GM08714 (cell line): ENCODE data around the gene DBNL.

Source experiments
- H3K4me3 ChIP-seq: fragments of 200-500 bp; sonication (Bioruptor generic); 2 replicates; pipeline ENCODE4 v1.5.1; 2014; ENCODE audit warnings: mild to moderate bottlenecking, low read length, inconsistent platforms
- ZNF274 ChIP-seq: IDR thresholded peaks from 2 replicates; pipeline ENCODE4 v1.6.1; 2012; ENCODE audit warnings: mild to moderate bottlenecking, low read depth, low read length

The DBNL gene

DNA sequence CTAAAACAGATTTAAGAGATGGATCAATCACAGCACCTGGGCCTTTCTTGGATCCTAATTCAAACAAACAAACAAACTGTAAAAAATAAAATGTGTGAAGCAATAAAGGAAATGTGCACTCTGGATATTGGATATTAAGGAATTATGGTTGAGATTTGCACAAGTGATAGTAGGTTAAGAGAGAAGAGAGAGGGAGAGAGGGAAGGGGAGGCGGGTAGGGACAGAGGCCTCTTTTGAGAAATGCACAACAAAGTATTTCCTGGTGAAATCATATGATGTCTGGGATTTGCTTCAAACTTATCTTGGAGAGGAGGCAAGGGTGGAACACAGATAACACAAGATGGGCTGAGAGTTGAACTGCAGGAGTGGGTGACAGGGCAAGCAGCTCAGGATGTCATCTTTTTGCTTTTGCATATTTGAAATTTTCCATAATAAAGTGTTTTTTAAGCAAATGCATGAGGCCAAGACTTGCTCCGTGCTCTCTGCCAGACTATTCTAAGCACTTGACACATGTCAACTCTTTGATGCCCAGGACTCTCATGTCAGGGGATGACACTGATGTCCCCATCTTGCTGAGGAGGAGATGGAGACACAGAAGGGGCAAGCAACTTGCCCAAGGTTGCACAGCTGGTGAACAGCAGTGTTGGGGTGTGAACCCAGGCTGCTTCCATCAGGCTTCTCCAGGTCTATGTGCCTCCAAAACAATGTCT, 50.5 kb downstream of the DBNL start:
- H3K4me3 ChIP-seq: no peak overlapping the region
- TF ChIP-seq ZNF274: no peak

DNA sequence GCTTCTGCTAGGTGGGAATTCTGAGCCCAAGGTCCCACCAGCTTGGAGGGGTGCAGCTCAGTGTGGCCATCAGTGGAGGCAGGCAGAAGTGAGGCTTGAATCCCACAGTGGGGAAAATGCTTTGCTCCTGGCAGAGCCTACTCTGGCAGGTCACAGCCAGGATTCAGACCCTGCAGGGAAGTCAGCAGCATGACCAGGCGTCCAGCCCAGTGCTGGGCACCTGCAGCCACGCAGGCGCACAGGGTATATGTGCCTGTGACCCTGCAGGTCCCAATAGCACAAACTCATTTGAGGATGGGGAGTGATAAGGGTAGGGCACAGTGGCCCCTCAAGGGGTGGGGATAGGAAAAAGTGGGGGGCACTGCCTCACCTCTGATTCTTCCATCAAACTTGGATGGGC, 51.3 kb downstream of the DBNL start:
- H3K4me3 ChIP-seq: no peak overlapping the region
- no peak for TF ChIP-seq ZNF274

DNA sequence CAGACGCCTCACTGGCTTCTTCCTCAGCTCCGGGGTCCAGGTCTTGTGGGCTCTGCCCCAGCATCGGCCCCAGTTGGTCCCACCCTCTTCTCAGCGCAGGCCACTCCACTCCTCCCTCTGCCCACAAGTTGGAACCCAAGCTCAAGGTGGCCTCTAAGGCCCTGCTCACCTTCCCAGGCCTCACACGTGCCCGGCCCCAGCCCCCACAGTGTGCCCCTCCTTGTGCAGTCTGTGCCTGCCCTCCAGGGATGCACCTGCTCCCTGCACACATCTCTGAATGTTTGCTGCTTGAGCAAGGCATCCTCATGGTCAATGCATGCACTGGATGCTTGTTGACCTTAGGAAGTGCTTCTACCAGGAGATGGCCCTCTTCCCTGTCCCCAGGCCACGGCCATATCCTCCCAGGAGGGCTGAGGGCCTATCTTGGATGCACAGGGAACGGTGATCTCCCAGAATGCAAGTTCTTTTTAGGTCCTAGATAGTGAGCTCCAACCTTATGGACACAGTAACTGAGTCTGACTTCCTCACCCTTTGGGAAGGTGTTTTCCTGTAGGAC, 51.9 kb downstream of the DBNL start:
- TF ChIP-seq ZNF274: no peak
- no peak overlapping the region for H3K4me3 ChIP-seq

DNA sequence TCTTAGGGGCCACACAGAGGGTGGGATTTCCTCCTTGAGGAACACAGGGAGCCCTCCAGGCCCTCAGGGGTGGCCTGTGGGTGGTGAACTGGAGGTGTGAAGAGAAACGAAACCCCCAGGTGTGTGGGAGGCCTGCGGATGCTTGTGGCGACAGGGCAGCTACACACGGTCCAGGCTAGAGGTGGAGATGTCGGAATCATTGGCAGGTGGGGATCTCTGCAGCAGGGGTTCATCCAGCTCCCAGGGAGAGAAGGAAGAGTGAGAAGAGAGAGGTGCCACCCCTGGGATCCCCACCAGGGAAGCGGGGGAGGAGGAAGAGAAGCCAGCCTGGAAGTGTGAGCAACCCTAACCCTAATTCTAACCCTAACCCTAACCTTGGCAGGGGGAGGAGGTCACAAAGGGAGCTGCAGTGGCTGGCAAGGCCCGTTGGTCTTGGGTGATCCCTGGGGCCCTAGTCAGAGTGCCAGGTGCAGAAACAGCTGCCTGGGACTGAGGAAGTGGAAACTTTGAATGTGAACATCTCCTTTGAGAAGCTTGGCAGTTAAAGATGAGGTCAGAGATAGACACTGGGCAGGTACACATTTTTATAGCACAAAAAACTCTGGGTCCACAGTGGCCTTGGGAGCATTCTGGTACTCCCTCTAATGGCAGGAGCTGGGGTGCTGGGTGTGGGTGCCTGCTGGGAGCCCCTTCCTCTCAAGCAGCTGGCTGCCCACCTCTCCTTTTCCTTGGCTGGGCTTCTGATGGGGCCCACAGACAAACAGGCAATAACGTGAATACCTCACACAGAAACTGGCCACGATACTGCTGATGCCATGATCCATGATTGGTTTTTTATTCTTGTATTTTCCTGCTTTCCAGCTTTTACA, 52.8 kb downstream of the DBNL start:
- no peak for TF ChIP-seq ZNF274

DNA sequence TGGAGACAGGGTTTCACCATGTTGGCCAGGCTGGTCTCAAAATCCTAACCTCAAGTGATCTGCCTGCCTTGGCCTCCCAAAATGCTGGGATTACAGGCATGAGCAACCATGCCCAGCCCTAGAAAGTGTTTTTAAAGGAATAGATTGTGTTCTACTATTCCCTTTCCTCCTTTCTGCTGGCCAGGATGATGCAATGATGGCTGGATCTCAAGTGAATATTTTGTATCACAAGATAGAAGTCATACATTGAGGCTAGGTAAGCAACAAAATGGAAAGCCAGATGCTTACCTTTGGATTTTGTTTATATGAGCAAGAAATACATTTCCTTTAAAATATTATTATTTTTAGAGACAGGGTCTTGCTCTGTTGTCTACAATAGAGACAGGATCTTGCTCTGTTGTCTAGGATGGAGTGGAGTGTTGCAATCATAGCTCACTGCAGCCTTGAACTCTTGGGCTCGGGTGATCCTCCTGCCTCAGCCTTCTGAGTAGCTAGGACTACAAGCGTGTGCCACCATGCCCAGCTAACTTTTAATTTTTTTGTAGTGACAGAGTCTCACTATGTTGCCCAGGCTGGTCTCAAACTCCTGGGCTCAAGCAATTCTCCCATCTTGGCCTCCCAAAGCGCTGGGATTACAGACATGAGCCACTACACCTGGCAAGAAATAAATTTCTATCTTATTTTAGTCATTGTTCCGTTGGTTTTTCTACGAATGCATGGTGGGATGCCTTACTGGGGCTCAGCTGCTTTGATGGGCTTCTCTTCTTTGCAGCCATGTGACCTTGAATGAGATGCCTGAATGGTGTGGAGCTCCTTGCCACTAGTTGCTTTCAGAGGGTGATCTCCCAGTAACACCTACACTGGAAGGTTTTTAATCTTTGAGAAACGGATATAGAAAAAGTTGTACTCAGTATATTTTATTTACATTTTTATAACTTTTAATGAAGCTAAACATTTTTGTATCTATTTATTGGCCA, 53.9 kb downstream of the DBNL start:
- TF ChIP-seq ZNF274: no peak
- no peak overlapping the region for H3K4me3 ChIP-seq

More for the DNA sequence above, 52.8 kb downstream of the DBNL start:
- no peak overlapping the region for H3K4me3 ChIP-seq

DNA sequence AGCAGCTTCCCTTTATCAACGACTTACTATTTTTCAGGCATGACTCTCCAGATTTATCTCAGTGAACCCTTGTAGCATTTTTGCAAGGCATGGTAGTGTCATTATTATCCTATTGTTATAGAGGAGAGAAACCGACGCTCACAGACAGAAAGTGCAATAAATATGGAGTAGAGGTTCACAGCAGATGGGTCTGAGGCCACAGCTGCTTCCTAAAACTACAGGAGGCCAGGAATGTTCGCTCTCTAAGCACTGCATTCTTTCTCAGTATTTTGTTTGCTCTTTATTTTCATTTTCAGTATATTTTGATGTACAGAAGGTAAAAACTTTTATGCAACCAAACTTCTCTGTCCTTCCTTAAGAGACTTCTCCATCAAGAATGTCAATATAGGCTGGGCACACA, 55.2 kb downstream of the DBNL start:
- H3K4me3 ChIP-seq: no peak overlapping the region
- no peak for TF ChIP-seq ZNF274

DNA sequence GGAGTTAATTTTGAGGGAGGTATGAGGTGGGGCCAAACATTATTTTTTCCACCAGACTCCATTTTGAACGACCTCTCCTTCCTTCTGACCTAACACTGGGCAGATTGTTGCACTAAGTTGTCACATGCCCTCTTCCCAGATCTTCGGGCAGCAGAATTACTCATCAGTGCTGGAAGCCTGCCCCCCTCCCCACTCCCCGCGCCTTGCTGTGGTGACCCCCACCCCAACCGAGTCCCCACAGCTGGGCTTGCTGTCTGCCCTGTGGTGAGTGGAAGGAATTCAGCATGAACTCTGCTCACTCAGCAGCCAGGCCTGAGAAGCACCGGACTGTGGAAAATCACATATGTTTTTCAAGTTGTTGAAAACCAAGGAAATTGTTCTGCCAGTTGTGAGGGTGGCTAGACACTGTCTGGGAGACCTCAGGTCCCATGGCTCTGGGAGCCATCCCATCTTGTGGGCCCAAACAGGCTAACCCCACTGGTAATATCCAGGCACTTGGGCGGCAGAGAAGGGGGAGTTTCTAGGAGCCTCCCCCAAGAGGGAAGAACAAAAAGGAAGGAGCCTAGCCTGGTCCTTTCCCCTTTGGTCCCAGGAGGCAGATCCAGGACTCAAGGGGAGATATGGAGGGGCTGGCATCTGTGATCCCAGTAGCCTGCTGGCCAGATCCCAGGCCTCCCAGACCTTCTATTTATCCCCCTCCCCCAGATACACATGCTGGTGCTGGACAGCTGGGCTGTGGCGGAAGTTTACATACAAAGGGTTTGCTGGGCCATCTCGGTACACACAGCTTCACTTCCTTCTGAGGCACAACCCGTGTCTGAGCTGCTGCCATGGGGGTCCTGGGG, 56.2 kb downstream of the DBNL start:
- TF ChIP-seq ZNF274: no peak
- H3K4me3 ChIP-seq: no peak overlapping the region

DNA sequence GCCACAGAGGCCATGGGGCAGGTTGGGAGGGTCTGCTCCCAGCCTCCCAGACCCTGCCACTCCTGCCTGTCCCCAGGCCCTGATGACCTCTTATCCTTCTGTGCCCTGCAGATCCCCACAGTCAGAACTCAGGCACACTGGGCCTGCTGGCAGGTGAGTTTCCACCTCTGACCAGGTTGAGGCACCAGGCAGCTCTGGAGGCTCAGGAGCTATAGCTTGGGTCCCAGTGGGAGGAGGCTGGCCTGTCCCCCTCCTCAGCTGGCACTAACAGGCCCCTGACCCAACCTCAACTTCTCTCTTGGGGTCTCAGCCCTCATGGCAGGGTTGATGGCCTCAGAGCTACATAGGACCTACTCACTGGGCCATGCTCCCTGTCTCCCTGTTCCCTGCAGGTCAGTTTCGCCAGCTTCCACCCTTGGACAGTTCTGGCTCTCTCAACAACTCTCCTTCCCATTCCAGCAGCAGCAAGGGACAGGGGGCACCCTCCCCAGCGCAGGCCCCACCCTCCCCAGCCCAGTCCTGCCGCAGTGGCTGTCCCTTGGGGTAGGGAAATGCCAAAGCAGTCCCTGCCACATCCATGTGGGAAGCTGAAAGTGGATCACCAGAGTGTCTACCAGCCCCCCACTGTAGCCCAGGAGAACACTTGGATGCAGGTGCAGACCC, 56.9 kb downstream of the DBNL start:
- TF ChIP-seq ZNF274: no peak

DNA sequence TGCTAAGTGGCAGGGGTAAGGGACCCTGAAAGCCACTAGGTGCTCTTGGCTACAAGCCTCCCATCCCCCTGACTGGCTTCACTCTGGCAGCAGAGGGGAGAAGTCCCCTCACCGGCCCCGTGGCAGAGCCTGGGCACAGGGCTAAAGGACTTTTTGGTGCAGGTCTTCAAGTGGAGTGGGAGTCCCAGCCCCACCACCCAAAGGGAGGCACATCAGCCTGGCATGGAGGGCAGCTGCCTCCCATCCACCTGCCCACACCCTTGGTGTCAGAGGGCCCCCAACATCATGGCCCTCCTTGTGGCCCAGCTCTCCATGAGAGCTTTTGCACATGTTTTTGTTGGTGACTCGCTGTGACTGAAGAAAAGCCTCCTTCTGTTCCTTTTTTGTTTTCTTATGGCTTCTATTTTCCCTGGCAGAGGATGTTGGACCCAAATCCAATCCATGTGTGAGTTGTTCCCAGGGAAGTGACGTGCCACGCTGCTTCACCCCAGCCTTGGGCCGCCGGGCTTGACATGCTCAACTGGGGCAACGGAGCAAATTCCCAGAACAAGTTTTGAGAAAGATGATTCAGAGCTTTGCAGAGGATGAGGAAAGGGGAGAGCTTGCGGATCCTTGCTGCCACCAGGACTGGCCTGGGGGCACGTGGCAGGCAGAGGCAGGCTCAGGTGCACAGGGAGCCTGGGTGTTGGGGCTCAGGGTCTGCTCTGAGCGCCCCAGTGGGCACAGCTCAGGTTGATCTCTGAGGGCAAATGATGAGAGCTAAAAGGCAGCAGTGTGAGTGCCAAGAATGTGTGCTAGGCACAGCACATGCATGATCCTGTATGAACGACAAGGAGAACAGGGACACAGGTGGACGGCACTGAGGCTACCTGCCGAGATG, 57.7 kb downstream of the DBNL start:
- no peak for TF ChIP-seq ZNF274
- no peak overlapping the region for H3K4me3 ChIP-seq

More for the DNA sequence above, 56.9 kb downstream of the DBNL start:
- no peak overlapping the region for H3K4me3 ChIP-seq

DNA sequence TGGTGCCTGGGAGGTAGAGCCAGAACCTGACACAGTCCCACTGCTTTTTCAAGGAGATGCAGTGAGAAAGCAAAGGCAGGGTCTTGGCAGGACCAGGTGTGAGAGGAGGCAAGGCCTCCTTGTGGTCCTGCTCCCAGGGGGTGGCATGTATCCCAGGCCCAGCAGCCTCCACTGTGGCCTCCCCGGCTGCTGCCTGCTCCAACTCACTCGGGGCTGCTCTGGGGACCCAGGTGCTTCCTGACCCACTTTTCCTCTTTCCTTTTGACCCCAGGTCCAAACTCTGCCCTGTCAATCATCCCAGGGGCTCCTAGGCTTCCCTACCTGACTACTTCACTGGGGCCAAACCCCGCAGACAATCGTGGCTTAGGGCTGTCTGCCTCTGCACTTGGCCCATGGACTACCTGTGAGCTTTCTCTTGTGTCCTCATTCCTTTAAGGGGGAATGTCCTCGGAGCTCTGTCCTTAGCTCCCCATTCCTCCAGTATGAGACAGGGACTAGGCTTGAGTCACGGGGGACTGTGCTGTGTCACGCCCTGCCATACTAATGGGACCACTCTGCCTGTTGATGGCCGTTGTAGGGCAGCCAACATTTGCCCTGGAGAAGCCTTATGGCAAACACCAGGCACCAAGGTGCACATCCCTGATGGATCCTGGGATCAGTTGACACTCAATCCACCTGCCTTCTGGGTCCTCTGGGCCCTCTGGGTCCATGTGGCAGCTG, 58.5 kb downstream of the DBNL start:
- no peak overlapping the region for H3K4me3 ChIP-seq
- no peak for TF ChIP-seq ZNF274

DNA sequence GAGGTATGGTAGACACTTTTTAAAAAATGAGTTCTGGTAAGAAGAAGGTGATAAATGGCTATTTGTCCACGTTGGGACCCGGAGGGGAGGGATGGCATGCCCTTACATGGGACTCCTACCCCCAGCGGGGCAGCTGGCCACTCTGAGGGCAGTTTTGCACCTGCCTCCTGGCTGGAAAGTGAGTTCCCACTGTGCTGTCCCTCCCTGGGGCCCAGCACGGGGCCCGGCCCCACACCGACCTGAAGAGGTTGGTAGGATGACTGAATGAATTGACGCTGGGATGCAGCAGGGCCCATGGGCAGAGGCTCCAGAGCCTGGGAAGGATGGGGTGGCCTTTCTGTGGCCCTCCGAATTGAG, 59.0 kb downstream of the DBNL start:
- TF ChIP-seq ZNF274: no peak
- no peak overlapping the region for H3K4me3 ChIP-seq
